GM12878 (cell line): ENCODE data around the gene KRT80. TPM values are rescaled to one million over a fixed set of nuclear protein-coding genes. Genes with fewer than 3 reads are reported as not detected.

Experiments
- CBFB ChIP-seq: IDR thresholded peaks from 2 replicates; pipeline ENCODE4 v1.6.1; 2016; ENCODE audit warnings: antibody characterized with exemption, low read depth
- CEBPB ChIP-seq, 2 experiments: fragments of 150-350 bp in 1 of 2; IDR thresholded peaks; 2 replicates each; pipeline ENCODE4 v1.6.1; 2012 to 2014; ENCODE audit warnings: low read depth in 2 of 2, low read length in 2 of 2, borderline replicate concordance in 1 of 2, inconsistent platforms in 1 of 2
- GATAD2B ChIP-seq: fragments of 450-650 bp; conservative IDR thresholded peaks from 2 replicates; pipeline ENCODE4 v1.6.1; 2017; ENCODE audit warnings: low read depth, mild to moderate bottlenecking, moderate library complexity
- KLF5 ChIP-seq: fragments of 450-650 bp; IDR thresholded peaks from 2 replicates; pipeline ENCODE4 v1.6.1; 2014; ENCODE audit warnings: mild to moderate bottlenecking; ENCODE audit not compliant: partially characterized antibody
- MTA2 ChIP-seq: fragments of 450-650 bp; IDR thresholded peaks from 2 replicates; pipeline ENCODE4 v1.6.1; 2016; ENCODE audit warnings: low read depth, mild to moderate bottlenecking, moderate library complexity
- NR2C1 ChIP-seq: fragments of 450-650 bp; IDR thresholded peaks from 2 replicates; pipeline ENCODE4 v1.6.1; 2017; ENCODE audit warnings: antibody characterized with exemption, mild to moderate bottlenecking, moderate library complexity
- NR2C2 ChIP-seq: IDR thresholded peaks from 2 replicates; pipeline ENCODE4 v1.6.1; 2011; ENCODE audit warnings: borderline replicate concordance, low read depth; ENCODE audit not compliant: control insufficient read depth, insufficient read length
- POLR2A ChIP-seq: IDR thresholded peaks from 2 replicates; pipeline ENCODE4 v1.6.1; 2011; ENCODE audit warnings: low read depth, mild to moderate bottlenecking, low read length
- SMC3 ChIP-seq: IDR thresholded peaks from 2 replicates; pipeline ENCODE4 v1.6.1; 2011; ENCODE audit warnings: low read length, improper control_type of control experiment, borderline replicate concordance
- TCF12 ChIP-seq: IDR thresholded peaks from 2 replicates; pipeline ENCODE4 v1.6.1; 2011; ENCODE audit warnings: low read depth, mild to moderate bottlenecking, low read length
- YBX1 ChIP-seq: fragments of 450-650 bp; IDR thresholded peaks from 2 replicates; pipeline ENCODE4 v1.6.1; 2016; ENCODE audit warnings: antibody characterized with exemption
- polyA plus RNA-seq, 11 experiments: library from polyadenylated mRNA; depleted of rRNA in 4 of 11; unstranded in 6 of 11; stranded (reverse) in 5 of 11; fragments of >200 nt; fragmentation: Nextera tagmentation in 4 of 11; fragmentation: Illumina TruSeq in 1 of 11; extraction: Ambion mirVana in 4 of 11; extraction: Trizol in 1 of 11; gene quantifications; 1 replicate in 1 of 11; 2 replicates in 10 of 11; pipeline versions ENCODE4 v1.2.1 to v1.2.3, GENCODE V29; 2011 to 2016; ENCODE audit warnings: inconsistent platforms in 2 of 11, missing spikeins in 2 of 11, low read depth in 1 of 11
- total RNA-seq, 4 experiments: library from RNA; depleted of rRNA in 3 of 4; stranded (reverse); fragments of >200 nt in 3 of 4; fragmentation: Illumina TruSeq in 1 of 4; extraction: Trizol in 1 of 4; gene quantifications; 2 replicates each; pipeline versions ENCODE4 v1.2.1 to v1.2.3, GENCODE V29; 2013 to 2021
- TF ChIP-seq, protein P1 (sequence below): IDR thresholded peaks from 2 replicates; pipeline ENCODE4 v1.6.1; 2011; ENCODE audit warnings: mild to moderate bottlenecking, low read depth, low read length, moderate library complexity; ENCODE audit not compliant: insufficient replicate concordance
- TF ChIP-seq, protein P2 (sequence below): fragments of 450-650 bp; IDR thresholded peaks from 2 replicates; pipeline ENCODE4 v1.6.1; 2018; ENCODE audit warnings: mild to moderate bottlenecking, low read depth, moderate library complexity; ENCODE audit not compliant: partially characterized antibody
- TF ChIP-seq, protein P3 (sequence below): fragments of 450-650 bp; formaldehyde crosslinking; IDR thresholded peaks from 2 replicates; pipeline ENCODE4 v1.4.0; 2020; ENCODE audit warnings: mild to moderate bottlenecking, moderate library complexity
- TF ChIP-seq, protein P4 (sequence below): fragments of 450-650 bp; IDR thresholded peaks from 2 replicates; pipeline ENCODE4 v1.6.1; 2016; ENCODE audit warnings: mild to moderate bottlenecking, moderate library complexity, borderline replicate concordance
- TF ChIP-seq, protein P5 (sequence below): IDR thresholded peaks from 2 replicates; pipeline ENCODE4 v1.6.1; 2011; ENCODE audit warnings: low read depth, mild to moderate bottlenecking, low read length, moderate library complexity, borderline replicate concordance; ENCODE audit errors: extremely low read depth

Gene KRT80
- total and polyA plus RNA-seq, 10 of the 15 experiments (the other 5 are each of a cell fraction or from before 2014, with no cell fraction given), result 0.01 TPM; not detected in 9

DNA sequence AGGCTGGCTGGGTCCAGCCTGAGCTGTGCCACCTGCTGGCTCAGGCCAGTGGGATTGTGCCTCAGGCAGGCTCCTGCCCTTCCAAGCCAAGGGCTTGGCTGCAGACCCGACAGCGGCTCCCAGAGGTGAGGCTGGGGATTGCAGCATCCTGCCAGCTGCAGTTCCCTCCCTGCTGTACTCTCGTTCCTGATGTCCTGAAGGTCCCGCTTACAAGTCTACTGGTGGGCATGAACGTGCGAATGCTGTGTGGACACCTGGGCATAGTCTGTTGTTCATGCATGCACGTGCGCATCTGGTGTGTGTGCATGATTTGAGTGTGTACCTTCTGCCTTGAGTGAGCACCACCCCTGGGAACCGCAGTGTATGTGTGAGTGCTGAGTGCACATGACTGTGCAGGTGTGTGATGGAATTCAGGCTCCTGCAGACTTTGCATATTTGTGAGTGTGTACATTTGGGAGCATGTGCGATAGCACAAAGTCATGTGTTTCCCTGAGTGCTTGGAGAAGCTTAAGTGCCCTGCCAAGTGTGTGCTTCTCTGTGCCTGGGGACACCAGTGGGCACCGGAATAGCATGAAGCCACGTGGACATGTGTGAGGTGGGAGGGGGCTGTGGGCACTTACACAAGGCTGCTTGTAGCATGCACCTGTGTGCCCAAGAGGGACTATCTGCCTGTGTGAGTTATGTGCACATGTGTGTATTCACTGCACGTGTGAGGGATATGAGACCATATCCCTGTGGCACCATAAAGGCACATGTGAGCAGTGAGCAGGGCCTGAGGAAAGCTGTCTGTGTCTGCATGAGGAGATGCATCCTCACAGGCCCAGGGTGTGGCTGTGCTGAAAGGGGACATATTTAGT lies 22.0 kb upstream of the KRT80 start (continued):
- TF ChIP-seq CEBPB (IDR thresholded peaks at IDR 0.05; ENCODE audit: borderline replicate concordance in 1 of 2, low read depth in 2 of 2, low read length in 2 of 2), result no peak
- no peak for TF ChIP-seq CBFB
- TF ChIP-seq, protein P1, sequence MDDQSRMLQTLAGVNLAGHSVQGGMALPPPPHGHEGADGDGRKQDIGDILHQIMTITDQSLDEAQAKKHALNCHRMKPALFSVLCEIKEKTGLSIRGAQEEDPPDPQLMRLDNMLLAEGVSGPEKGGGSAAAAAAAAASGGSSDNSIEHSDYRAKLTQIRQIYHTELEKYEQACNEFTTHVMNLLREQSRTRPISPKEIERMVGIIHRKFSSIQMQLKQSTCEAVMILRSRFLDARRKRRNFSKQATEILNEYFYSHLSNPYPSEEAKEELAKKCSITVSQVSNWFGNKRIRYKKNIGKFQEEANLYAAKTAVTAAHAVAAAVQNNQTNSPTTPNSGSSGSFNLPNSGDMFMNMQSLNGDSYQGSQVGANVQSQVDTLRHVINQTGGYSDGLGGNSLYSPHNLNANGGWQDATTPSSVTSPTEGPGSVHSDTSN, result no peak
- TF ChIP-seq, protein P2, sequence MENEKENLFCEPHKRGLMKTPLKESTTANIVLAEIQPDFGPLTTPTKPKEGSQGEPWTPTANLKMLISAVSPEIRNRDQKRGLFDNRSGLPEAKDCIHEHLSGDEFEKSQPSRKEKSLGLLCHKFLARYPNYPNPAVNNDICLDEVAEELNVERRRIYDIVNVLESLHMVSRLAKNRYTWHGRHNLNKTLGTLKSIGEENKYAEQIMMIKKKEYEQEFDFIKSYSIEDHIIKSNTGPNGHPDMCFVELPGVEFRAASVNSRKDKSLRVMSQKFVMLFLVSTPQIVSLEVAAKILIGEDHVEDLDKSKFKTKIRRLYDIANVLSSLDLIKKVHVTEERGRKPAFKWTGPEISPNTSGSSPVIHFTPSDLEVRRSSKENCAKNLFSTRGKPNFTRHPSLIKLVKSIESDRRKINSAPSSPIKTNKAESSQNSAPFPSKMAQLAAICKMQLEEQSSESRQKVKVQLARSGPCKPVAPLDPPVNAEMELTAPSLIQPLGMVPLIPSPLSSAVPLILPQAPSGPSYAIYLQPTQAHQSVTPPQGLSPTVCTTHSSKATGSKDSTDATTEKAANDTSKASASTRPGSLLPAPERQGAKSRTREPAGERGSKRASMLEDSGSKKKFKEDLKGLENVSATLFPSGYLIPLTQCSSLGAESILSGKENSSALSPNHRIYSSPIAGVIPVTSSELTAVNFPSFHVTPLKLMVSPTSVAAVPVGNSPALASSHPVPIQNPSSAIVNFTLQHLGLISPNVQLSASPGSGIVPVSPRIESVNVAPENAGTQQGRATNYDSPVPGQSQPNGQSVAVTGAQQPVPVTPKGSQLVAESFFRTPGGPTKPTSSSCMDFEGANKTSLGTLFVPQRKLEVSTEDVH, result no peak
- no peak for TF ChIP-seq MTA2
- TF ChIP-seq, protein P3, sequence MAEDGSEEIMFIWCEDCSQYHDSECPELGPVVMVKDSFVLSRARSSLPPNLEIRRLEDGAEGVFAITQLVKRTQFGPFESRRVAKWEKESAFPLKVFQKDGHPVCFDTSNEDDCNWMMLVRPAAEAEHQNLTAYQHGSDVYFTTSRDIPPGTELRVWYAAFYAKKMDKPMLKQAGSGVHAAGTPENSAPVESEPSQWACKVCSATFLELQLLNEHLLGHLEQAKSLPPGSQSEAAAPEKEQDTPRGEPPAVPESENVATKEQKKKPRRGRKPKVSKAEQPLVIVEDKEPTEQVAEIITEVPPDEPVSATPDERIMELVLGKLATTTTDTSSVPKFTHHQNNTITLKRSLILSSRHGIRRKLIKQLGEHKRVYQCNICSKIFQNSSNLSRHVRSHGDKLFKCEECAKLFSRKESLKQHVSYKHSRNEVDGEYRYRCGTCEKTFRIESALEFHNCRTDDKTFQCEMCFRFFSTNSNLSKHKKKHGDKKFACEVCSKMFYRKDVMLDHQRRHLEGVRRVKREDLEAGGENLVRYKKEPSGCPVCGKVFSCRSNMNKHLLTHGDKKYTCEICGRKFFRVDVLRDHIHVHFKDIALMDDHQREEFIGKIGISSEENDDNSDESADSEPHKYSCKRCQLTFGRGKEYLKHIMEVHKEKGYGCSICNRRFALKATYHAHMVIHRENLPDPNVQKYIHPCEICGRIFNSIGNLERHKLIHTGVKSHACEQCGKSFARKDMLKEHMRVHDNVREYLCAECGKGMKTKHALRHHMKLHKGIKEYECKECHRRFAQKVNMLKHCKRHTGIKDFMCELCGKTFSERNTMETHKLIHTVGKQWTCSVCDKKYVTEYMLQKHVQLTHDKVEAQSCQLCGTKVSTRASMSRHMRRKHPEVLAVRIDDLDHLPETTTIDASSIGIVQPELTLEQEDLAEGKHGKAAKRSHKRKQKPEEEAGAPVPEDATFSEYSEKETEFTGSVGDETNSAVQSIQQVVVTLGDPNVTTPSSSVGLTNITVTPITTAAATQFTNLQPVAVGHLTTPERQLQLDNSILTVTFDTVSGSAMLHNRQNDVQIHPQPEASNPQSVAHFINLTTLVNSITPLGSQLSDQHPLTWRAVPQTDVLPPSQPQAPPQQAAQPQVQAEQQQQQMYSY (CRISPR knock-in tag), result no peak
- TF ChIP-seq KLF5, result no peak
- TF ChIP-seq, protein P4, sequence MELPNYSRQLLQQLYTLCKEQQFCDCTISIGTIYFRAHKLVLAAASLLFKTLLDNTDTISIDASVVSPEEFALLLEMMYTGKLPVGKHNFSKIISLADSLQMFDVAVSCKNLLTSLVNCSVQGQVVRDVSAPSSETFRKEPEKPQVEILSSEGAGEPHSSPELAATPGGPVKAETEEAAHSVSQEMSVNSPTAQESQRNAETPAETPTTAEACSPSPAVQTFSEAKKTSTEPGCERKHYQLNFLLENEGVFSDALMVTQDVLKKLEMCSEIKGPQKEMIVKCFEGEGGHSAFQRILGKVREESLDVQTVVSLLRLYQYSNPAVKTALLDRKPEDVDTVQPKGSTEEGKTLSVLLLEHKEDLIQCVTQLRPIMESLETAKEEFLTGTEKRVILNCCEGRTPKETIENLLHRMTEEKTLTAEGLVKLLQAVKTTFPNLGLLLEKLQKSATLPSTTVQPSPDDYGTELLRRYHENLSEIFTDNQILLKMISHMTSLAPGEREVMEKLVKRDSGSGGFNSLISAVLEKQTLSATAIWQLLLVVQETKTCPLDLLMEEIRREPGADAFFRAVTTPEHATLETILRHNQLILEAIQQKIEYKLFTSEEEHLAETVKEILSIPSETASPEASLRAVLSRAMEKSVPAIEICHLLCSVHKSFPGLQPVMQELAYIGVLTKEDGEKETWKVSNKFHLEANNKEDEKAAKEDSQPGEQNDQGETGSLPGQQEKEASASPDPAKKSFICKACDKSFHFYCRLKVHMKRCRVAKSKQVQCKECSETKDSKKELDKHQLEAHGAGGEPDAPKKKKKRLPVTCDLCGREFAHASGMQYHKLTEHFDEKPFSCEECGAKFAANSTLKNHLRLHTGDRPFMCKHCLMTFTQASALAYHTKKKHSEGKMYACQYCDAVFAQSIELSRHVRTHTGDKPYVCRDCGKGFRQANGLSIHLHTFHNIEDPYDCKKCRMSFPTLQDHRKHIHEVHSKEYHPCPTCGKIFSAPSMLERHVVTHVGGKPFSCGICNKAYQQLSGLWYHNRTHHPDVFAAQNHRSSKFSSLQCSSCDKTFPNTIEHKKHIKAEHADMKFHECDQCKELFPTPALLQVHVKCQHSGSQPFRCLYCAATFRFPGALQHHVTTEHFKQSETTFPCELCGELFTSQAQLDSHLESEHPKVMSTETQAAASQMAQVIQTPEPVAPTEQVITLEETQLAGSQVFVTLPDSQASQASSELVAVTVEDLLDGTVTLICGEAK, result no peak
- 0 out of 2 replicates have a peak, but pooled peaks have one; percentile 15 for TF ChIP-seq TCF12
- no peak for TF ChIP-seq NR2C1
- TF ChIP-seq, protein P5, sequence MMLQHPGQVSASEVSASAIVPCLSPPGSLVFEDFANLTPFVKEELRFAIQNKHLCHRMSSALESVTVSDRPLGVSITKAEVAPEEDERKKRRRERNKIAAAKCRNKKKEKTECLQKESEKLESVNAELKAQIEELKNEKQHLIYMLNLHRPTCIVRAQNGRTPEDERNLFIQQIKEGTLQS, result no peak
- TF ChIP-seq NR2C2, result no peak
- no peak for TF ChIP-seq GATAD2B
- no peak for TF ChIP-seq POLR2A
- TF ChIP-seq SMC3, result peak; percentile 49; the same call in 1 of the 2 replicates
- TF ChIP-seq YBX1, result no peak
